ENCODE results near the gene TLR5.

Gene TLR5

DNA sequence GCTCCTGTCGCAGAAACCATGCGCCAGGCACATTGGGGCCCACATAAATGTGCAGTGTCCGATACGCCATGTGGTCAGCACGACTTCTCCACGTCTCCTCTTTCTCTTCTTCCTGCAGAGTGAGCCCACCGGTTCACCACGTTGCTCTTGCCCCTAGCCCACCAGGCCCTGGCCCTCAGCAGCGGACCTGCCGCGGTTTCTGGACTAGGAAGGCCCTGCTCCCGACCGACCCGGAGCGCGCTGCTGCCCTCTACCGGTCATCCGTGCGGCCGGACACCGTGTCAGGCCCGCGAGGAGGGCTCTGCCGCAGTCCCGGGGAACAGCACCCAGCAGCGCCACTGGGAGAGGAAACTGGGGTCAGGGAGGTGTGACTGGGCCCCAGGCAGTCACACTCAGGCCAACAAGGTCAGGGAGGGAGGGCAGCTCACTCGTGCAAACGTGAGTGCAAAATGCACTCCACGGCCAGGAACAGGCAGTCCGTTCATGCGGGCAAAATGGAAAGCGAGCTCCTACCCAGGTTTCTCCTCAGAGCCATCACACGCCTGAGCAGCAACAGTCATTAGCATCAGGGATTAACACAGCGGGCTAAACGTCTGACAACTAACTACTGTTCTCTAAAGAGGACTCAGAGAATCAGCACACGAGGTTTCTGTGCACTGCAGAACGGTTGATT is 13.7 kb downstream of the TLR5 start:
- TF ChIP-seq, protein P1, sequence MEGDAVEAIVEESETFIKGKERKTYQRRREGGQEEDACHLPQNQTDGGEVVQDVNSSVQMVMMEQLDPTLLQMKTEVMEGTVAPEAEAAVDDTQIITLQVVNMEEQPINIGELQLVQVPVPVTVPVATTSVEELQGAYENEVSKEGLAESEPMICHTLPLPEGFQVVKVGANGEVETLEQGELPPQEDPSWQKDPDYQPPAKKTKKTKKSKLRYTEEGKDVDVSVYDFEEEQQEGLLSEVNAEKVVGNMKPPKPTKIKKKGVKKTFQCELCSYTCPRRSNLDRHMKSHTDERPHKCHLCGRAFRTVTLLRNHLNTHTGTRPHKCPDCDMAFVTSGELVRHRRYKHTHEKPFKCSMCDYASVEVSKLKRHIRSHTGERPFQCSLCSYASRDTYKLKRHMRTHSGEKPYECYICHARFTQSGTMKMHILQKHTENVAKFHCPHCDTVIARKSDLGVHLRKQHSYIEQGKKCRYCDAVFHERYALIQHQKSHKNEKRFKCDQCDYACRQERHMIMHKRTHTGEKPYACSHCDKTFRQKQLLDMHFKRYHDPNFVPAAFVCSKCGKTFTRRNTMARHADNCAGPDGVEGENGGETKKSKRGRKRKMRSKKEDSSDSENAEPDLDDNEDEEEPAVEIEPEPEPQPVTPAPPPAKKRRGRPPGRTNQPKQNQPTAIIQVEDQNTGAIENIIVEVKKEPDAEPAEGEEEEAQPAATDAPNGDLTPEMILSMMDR (IDR thresholded peaks at IDR 0.05; ENCODE audit: low read depth, low read length, missing control alignments), result peak; percentile 67
- no peak overlapping the region for H3K4me3 ChIP-seq (ENCODE audit: low read depth, low read length)
- DNase-seq (ENCODE audit: low read depth), result no peak

DNA sequence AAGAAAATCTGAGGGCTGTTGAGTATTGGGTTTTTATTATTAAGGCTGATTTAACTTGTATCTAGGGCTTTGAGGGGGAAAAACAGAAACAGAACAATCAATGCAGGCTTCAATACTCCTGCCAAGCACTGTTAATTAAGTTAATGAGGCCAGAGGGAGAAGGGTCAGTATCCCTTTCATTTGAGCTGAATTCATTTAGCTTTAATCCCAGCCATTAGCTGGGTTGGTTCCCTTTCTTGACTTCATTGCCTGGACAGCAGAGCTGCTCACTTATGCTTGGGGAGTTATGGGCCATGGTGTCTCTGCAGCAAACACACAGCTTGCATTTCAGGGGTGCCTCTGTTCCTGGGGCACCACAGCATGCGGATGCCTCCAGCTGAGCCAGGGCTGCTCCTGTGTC is 16.3 kb downstream of the TLR5 start:
- TF ChIP-seq, protein P1 (IDR thresholded peaks at IDR 0.05; ENCODE audit: low read depth, low read length, missing control alignments), result no peak
- no peak for DNase-seq (ENCODE audit: low read depth)
- H3K4me3 ChIP-seq (ENCODE audit: low read depth, low read length), result no peak overlapping the region

DNA sequence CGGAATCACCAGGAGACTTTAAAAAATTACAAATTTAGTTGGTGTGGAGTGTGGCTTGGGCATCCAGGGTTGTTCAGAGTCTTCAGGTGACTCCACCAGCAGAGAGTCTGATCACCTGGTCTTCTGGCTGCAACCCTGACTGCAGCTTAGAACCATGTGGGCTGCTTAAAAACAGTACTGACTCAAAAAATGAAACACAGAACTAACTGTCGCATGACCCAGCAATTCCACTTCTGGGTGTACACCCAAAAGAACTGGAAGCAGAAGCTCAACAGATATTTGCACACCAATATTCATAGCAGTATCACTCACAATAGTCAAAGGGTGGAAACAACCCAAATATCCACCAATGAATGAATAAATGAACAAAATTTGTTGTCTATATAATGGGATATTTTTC is 17.3 kb downstream of the TLR5 start:
- no peak for DNase-seq (ENCODE audit: low read depth)
- no peak overlapping the region for H3K4me3 ChIP-seq (ENCODE audit: low read depth, low read length)
- TF ChIP-seq, protein P1 (IDR thresholded peaks at IDR 0.05; ENCODE audit: low read depth, low read length, missing control alignments), result no peak

DNA sequence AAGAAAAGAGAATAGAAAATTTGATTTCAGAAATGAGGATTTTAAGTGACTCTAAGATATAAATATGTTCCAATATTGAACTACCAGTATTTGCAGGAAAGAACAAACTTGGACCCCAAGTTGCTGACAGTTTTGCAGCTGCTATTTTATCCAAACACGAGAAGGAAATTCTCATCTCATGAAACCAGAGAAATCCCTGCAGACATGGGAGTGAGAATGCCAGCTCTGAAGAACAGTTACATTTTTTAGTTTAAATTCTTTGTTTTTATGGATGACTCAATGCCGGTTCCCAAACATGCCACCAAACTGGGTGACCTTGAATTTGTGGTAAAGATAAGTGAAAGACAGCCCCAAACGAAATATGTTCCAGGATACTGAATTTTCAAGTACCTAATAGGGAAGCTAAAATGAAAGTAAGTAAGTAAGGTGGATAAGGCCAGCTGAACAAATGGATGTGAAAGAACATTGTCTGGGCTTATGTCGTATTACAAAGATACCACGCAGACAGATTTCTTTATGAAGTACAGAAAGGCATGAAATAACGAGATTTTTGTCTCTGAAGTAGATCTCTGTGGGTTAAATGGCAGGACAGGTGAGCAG is 19.9 kb downstream of the TLR5 start:
- TF ChIP-seq, protein P1 (IDR thresholded peaks at IDR 0.05; ENCODE audit: low read depth, low read length, missing control alignments), result no peak
- DNase-seq (ENCODE audit: low read depth), result no peak
- H3K4me3 ChIP-seq (ENCODE audit: low read depth, low read length), result no peak overlapping the region

DNA sequence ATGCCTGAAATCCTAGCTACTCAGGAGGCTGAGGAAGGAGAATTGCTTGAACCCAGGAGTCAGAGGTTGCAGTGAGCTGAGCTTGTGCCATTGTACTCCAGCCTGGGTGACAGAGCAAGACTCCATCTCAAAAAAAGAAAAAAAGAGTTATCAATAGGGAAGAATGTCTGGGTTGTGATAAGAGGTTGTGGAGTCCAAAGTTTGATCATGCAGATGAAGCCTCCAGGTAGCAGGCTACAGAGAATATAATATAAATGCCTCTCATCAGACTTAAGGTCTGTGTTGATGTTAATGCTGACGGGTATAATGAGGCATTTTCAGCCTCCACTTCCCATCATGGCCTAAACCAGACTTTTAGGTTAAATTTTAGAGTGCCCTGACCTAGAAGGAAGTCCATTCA is 24.6 kb downstream of the TLR5 start:
- TF ChIP-seq, protein P1 (IDR thresholded peaks at IDR 0.05; ENCODE audit: low read depth, low read length, missing control alignments), result no peak
- DNase-seq (ENCODE audit: low read depth), result no peak
- no peak overlapping the region for H3K4me3 ChIP-seq (ENCODE audit: low read depth, low read length)

DNA sequence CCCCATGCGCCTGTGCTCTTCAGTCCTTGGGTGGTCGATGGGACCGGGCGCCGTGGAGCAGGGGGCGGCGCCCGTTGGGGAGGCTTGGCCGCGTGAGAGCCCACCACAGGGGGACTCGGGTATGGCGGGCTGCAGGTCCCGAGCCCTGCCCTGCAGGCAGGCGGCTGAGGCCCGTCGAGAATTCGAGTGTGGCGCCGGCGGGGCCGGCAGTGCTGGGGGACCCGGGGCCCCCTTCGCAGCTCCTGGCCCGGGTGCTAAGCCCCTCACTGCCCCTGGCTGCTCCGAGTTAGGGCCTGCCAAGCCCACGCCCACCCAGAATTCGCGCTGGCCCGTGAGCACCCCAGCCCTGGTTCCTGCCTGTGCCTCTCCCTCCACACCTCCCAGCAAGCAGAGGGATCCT is 26.1 kb downstream of the TLR5 start:
- no peak for DNase-seq (ENCODE audit: low read depth)
- TF ChIP-seq, protein P1 (IDR thresholded peaks at IDR 0.05; ENCODE audit: low read depth, low read length, missing control alignments), result no peak
- no peak overlapping the region for H3K4me3 ChIP-seq (ENCODE audit: low read depth, low read length)

DNA sequence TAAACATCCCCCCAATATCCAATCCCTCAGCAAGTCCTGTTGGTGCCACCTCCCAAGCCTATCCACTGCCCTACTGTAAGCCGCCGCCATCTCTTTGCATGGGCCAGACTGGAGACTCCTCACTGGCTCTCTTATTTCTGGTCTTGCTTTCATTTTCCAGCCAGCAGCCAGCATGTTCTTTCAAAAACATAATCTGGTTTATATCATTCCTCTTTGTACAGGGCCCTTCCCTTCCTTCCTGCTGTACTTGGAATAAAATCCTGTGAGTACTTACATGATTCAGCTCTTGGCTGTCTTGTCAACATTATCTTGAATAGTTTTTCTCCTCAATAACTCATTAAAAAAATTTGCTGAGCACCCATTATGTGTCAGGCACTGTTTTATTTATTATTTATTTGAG is 28.2 kb downstream of the TLR5 start:
- TF ChIP-seq, protein P1 (IDR thresholded peaks at IDR 0.05; ENCODE audit: low read depth, low read length, missing control alignments), result no peak
- no peak for DNase-seq (ENCODE audit: low read depth)
- no peak overlapping the region for H3K4me3 ChIP-seq (ENCODE audit: low read depth, low read length)
